ENCODE measurements around the gene MPHOSPH10.
"Not testable (repeated sequence)": the region's sequence is repeated elsewhere in the genome, so short reads cannot be mapped to it uniquely, and the experiment has no call there.

The MPHOSPH10 gene

GRCh38 chr2:71174207-71174606, 43.8 kb downstream of the MPHOSPH10 start:
- no peak for DNase-seq

- peak; percentile 59 for DNase-seq
Observed at GRCh38 chr2:71178836-71179235, 48.4 kb downstream of the MPHOSPH10 start.

- DNase-seq: no peak
Observed at GRCh38 chr2:71181316-71181715, 50.9 kb downstream of the MPHOSPH10 start.

GRCh38 chr2:71183306-71184115, 53.1 kb downstream of the MPHOSPH10 start:
- DNase-seq: not testable (repeated sequence)

GRCh38 chr2:71186973-71187372, 56.5 kb downstream of the MPHOSPH10 start:
- no peak for DNase-seq

- no peak for DNase-seq
Observed at GRCh38 chr2:71187589-71187988, 57.2 kb downstream of the MPHOSPH10 start.

GRCh38 chr2:71190656-71191569, 60.5 kb downstream of the MPHOSPH10 start:
- peak; percentile 12 for DNase-seq

GRCh38 chr2:71191570-71191943, 61.1 kb downstream of the MPHOSPH10 start:
- no peak for DNase-seq

Data from NCI-H2029 treated with DMSO at 0.1 percent for 48 hours (cell line).